DMS153 (cell line): ENCODE measurements around the gene NHLRC4.

Source experiments
- DNase-seq: peaks from one replicate; lab custom pipeline; 2025; lab: John Stamatoyannopoulos, UW

The NHLRC4 gene

GRCh38 chr16:553601-554296 is 13.1 kb upstream of the NHLRC4 start:
- DNase-seq: no peak

GRCh38 chr16:554297-554621 is 12.5 kb upstream of the NHLRC4 start:
- DNase-seq: no peak

GRCh38 chr16:554640-555365 is 12.0 kb upstream of the NHLRC4 start:
- no peak for DNase-seq

- DNase-seq: no peak
These were observed 11.0 kb upstream of the NHLRC4 start for GRCh38 chr16:555528-556473.

- no peak for DNase-seq
These were observed 10.2 kb upstream of the NHLRC4 start for GRCh38 chr16:556474-557173.

GRCh38 chr16:557463-558297 is 9.1 kb upstream of the NHLRC4 start:
- DNase-seq: no peak

GRCh38 chr16:558298-559020 is 8.3 kb upstream of the NHLRC4 start:
- no peak for DNase-seq

GRCh38 chr16:559021-559380 is 7.8 kb upstream of the NHLRC4 start:
- no peak for DNase-seq

- no peak for DNase-seq
These were observed 7.2 kb upstream of the NHLRC4 start for GRCh38 chr16:559411-560203.

- no peak for DNase-seq
These were observed 6.6 kb upstream of the NHLRC4 start, which contains the start of gene PRR35 for GRCh38 chr16:560204-560700. Gene PRR35, plus strand, starts transcription at chr16:560394. Its CDS starts 2,901 bp downstream, at chr16:563295.

- no peak for DNase-seq
These were observed 5.9 kb upstream of the NHLRC4 start for GRCh38 chr16:560701-561412.

- no peak for DNase-seq
These were observed 5.4 kb upstream of the NHLRC4 start for GRCh38 chr16:561413-561794.

GRCh38 chr16:561957-562938 is 4.6 kb upstream of the NHLRC4 start:
- DNase-seq: no peak

GRCh38 chr16:563072-563644 is 3.6 kb upstream of the NHLRC4 start:
- DNase-seq: no peak

- no peak for DNase-seq
These were observed 2.0 kb upstream of the NHLRC4 start for GRCh38 chr16:564690-565418.
